EL (cell line): ENCODE measurements around the gene SEMA3D.

ENCODE experiments used
- DNase-seq: peaks from one replicate; pipeline ENCODE4 v3.0.0-alpha.2; 2016

SEMA3D gene

DNA sequence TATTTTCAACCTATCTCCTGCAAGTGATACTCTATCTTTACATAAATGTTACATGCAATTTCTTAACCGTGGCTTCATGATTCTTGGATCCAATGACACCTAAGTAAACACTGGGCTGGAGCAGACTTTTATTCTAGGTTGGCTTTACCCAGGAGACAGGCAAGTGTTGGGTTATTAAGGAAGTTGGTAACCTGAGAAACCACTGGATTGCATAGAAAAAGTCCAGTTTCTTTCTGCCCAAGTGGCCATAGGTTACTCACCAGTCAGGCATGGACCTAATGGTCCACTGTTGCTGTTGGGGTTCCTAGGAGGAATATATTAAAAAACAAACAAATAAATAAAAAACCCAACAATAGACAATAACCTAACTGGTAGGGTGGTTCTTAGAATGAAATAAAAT, 112.8 kb downstream of the SEMA3D start:
- no peak for DNase-seq

DNA sequence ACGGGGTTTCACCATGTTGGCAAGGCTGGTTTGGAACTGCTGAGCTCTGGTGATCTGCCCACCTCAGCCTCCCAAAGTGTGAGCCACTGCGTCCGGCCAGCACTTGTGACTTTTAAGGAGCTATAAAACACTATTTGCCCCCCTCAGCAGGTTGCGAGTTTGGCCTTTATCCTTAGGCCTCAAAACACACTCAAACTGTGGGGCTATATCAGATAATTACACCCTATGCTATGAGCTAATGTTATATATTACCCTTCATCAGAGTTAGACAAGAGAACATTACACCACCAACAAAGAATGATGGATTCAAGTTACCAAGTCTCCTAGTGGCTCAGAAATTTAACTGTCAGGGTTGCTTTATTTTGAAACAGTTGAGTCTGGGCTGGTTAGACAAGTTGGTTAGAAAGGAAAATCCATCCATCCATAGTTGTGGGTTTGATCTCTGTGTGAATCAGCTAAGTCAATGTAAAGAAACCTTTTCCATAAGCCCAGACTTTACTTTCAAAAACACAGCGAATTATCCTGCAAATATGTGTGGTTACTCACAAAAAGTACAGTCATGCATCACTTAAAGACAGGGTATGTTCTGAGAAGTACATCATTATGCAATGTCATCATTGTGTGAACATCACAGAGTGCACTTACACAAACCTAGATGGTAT, 115.8 kb downstream of the SEMA3D start:
- DNase-seq, result peak; percentile 27

DNA sequence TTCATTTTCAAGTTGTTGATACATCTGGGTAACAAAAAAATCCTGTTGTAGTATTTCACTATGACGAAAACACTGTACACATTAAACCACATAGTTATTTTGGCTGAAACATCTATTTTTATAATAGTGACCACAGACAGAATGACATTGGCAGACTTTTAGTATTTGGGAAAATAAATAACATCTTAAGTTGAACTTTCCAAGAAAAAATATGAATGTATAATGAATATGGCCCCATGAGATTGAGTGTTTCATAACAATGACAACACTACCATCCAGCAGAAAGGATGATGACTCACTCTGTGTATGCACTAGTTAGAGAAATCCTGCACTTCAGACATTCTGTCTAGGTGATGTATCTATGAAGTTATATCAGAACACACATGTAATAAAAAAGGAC, 118.1 kb downstream of the SEMA3D start:
- DNase-seq, result peak; percentile 58

DNA sequence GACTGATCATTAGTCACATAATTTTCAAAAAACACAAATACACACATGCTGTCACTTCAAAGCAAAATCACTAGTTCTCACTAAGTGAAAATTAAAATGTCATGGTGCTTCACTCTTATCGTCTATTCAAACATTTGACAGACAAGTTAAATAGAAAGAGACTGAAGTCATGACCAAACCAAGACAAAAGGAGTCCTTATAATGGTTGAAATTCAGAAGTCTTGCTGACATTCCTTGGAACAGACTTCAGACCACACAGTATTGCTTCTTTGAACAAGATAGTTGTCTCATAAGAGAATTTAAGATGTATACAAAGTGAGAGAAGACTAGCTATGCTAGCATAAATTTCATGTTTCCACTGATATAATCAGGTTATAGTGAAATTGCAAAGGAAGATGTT, 119.5 kb downstream of the SEMA3D start:
- no peak for DNase-seq

DNA sequence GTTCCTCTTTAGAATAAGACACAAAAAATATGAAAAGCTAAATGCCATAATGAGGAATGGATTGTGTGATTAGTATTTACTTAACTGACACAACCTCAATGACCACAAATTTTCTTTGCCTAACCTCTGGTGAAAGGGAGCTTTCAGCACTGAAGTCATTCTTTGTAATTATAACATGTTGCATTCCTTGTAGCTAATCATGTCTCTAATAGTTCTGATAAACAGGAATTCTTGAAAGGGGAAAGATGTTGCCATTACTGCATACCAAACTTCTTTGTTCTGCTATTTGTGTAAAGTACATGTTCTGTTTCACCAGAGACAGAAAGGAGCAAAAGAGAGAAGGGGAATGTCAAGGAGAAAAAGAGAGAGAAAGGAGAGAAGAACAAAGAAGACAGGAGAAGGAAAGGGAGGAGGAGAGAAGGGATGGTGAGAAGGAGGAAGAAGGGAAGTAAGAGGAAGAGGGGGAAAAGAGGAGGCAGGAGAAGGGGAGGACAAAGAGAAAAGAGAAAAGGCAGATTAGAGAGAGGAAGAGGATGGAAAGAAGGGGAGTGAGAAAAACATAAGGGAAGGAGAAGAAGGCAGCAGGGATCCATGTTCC, 120.9 kb downstream of the SEMA3D start:
- DNase-seq, result no peak

DNA sequence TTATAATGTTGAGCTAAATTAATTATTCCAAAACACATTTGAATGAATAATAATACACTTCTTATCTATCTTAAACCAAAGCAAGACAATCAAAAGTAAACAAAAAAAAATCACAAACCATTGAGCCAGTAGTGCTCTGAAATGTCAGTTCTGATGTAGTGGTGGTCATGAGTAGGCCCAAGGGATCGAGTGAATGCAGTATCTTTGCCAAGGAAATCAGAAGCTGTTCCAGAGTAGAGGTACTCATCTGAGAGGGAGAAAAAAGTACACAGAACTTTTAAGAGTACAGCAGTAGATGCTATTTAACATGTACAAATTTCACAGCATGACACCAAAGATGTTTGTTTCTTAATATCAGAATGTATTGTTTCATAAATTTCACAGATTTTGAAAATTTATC, 121.5 kb downstream of the SEMA3D start:
- DNase-seq, result no peak

DNA sequence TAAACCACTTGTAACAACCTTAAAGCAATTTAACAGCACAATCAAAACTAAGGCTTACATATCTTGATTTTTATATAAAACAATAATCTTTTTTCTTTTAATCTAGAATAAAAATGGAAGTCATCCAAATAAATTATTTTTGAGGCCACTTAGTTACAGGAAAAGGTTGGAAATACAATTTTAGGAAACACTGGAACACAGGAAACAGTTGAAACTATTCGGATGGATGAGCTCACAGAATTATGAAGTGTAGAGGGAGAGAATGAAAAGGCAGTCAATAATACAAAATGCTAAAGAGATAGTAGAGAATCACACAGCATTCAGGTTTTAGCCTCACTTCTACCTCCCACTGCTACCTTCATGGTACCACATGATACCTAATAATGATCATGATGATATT, 124.2 kb downstream of the SEMA3D start:
- DNase-seq, result no peak

DNA sequence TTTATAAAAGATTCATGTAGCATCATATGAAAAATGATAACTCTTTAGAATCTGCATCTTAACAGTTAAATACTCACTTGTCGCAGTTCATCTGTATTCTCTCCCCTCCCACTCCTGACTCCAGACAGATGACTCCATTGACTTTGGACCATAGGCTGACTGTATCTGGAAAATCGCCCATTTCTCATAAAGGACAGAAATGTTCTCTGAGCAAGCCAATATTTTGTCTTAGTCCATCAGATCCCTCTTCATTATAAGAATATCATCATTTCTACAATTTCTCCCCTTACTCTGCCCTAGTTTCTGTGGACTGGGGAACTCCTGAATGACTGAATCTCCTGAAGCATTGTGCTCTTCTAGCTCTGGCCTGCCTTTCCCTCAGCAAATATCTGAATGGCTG, 125.4 kb downstream of the SEMA3D start:
- no peak for DNase-seq

DNA sequence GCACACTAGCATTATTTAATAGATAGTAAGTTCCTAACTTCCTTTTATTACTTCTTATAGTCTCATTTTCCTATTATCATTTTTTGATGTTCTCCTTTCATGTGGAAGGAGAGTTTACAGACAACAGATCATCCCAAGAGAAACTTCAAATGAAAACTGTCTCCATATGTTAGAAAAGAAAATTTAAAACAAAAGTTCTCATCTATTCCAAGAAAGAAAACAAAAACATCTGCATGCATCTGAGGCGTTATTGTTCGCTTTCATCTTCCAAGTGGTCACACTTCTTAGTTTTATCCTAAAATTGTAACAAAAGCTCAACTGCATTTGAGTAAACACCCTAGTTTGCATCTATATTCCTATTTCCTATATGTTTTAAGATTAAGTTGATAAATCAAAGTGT, 126.2 kb downstream of the SEMA3D start:
- no peak for DNase-seq

DNA sequence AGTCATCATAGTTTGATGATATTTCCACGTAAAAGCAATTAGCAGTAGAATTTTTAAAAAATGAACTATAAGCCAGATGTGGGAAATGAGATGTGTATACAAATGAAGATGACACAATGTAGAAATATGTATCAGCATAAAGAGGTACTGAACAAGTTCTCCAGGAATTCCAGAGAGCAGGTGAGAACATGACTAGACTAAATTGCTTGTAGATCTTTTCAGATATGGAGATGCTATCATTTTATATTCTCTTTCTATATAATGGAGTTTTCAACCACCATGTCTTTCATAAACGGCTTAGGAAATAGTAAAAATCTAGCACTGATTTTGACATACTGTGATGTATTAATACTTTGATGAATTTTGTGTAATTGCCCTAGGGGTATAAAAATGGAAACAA, 130.9 kb downstream of the SEMA3D start:
- no peak for DNase-seq

DNA sequence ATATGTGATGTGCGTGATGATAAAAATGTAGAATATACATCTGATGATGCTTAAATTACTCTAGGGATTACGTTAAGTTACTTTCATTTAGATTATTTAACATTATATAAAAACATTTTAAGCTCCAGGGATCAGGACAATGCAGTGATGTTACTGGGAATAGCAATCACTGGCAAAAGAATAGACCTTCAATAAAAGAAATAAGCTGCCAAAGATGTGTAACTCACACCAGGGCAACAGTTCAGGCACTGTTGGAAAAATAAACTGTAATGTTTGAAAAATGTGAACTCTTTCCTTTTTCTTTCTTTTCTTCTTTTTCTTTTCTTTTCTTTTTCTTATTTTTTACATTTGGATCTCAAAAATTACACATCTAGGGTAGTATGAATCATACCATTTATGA, 131.7 kb downstream of the SEMA3D start:
- DNase-seq, result no peak

DNA sequence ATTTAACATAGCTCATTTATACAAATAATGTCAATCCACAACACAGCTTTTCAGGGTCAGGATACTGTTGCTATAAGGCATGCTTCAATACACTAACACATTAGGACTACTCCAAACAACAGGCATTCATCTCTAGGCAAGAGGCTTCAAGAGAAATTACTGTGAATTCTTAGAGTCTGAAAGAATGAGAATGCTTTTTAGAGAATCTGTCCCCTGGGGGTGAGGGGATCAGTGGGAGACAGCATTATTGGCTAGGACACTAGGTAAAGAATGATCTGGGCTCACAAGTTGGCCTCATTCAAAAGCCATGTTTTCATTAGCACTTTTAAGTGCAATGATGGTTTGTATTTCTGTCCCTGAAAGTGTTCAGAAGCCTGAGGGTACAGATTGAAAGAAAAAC, 132.6 kb downstream of the SEMA3D start:
- DNase-seq, result no peak

DNA sequence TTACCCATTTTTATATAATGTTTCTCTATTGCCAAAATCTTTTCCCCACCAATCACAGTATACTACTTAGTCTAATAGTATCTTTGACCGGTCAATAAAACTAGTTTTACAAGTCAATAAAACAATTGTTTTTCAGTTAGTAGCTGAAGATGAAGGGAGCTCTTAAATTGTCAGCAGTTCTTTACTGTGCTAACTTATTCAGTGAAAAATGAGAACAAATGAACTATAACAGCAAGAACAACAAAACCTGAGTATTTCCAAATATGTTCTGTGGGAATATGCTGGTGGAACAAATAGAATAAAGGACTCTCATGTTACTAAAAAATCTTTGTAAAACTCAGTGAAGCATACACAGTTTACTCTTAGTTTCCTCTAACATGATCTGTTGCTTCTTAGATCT, 134.0 kb downstream of the SEMA3D start:
- DNase-seq, result no peak

DNA sequence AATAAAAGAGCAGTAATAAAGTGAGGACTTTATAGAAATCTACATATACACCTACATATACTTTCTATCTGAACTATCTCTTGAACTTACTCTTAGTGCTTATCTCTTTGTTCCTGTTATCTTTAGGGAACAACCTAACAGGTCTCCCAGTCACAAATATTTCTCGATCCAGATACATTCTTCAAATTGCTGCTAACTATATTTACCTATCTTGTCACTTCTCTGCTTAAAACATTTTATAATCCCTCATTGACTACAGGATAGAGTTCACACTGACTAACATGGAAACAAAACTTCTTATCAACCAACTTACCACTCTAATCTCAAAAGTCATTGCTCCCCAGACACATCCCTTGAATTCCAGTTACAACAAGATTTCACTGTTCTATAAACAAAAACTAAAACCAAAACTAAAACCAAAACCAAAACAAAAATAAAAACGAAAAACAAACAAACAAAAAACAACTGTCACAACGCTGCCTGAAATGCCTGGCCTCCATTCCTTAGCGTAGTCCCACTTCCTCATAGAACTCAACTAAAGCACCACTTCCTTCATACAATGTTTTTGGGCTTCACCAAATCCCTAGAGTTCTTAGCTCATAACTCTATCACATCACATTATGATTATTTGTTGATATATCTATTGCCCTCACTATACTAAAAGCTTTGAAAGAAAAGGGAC, 134.7 kb downstream of the SEMA3D start:
- DNase-seq, result no peak

DNA sequence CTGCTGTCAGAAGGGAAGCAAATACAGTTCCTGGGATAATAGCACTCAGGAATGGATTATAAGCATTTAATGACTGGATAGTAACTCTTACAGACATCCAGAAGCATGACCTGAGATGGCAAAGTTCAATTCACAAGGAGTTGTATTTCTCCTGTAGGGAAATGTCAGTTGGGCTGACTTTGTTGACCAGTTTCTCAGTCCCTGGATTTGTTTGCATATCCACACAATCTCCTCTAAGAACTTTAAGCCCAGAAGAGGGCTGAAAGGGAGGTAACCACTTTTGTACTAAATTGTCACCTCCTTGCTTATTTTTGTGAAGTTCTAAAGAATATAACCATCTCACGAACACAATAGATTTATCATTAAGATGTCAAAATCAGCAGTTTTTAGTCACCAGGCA, 140.3 kb downstream of the SEMA3D start:
- DNase-seq, result no peak

DNA sequence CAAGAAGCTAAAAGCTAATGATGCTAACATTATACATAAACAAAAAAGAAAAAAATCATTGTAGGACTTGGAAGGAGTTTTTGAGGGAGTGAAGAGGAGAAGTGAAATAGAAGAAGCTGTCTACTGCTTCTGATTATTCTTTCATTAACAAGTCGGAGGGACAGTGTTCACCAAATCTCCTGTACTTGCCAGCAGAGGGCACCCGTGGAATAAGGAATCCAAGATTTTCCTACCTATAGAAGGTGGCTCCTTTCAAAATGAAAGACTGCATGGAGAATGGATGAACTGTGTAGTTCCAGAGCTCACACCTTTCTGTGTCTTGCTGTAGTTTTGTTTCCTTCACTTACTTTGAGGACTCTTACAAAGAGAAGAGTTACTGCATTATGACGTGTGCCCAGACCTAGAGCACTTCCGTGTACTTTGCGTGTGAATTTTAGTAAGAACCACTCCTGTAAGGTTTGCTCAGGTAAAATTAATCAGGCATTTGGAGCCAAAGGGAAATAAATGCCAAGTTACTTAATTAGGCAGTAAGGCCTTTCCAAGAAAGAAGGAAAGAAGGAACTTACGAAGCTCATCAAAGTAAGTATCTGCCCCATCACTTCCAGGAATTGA, 145.1 kb downstream of the SEMA3D start:
- DNase-seq, result peak; percentile 72

DNA sequence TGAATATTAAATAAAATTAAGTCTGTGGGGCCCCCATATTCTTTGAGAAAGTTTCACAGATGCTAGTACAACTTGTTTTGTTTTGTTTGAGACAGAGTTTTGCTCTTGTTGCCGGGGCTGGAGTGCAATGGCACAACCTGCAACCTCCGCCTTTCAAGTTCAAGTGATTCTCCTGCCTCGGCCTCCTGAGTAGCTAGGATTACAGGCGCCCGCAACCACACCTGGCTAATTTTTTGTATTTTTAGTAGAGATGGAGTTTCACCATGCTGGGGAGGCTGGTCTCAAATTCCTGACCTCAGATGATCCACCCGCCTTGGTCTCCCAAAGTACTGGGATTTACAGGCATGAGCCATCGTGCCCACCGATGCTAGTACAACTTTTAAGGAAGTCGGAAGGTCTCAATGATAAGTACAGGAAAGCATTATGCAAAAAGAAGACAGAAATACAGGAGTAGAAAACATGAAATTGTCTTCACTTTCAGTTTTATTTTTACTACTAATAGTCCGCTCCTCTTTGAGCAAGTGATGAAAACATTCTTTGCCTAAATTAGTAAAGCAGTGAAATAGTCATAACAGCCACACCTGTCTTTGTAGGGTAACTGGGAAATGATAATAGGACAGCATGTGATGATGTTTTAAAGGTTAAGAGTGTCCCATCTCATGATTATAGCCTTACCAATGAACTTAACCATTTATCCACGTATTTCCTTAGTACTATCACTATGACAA, 147.5 kb downstream of the SEMA3D start:
- no peak for DNase-seq

DNA sequence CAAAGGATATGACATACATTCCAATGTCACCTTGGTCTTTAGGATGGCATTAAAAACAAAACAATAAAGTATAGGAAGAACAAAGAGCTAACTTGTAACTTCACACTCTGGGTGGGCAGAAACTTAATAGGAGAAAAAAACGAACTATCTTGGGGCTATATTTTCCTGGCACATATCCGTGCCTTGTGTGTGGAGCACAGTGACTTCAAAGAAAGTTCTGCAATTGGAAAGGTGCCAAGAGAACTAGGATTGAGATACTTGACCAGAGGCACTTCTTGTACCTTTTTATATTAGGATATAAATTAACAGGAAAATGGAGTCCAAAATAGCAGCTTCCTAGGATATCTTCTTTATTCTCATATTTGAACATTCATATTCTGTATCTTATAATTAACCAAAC, 148.4 kb downstream of the SEMA3D start:
- DNase-seq, result no peak

DNA sequence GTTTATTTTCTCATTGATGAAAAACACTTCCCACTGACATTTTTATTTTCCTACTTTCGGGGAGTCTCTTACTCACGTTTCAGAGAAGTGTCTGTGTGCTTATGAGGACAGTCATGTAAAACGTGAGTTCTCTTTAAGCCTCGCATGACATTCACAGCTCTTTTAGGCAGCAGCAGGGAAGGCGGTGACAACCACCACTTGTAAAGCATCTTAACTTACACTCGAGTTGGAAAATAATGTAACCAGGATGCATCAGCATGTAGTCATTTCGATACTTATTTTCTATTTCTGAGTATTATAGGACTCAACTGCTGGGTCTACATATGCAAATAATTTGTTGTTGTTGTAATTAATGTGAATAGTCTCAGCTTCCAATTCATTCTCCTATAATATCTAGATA, 153.6 kb downstream of the SEMA3D start:
- no peak for DNase-seq

DNA sequence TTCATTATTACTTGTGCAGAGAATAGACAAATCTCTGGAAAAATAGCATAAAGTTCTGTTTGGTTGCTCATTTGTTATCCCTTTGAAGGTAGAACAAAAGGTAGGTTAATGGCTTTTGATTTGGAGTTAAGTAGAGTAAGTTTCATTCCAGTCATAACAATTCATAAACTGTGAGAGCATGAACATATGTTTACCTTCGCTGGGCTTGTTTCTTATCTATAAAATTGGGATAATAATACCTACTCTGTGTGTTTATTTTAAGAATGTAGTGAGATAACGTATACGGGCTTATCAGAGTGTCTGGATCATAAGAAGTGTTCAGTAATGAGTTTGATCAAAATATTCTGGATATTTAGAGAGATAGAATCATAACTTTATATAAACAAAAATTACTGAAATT, 155.4 kb downstream of the SEMA3D start:
- DNase-seq, result no peak

DNA sequence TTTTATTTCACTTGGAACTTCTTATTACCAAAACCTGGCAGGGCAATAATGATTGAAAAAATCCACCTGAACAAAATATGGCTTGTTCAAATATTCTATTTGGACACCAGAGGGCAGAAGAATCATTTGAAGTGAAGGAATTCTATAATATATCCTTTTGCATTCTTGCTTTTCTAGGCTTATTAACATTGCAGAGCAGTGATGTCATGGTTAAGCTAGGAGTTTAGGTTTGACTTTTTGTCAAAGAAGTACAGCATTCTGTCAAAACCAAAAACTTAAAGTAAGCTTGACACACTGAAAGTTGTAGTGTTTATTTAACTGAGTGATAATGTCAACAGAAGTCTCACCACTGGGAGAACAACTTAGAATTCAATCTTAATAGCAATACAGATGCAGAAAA, 156.0 kb downstream of the SEMA3D start:
- peak; percentile 73 for DNase-seq

DNA sequence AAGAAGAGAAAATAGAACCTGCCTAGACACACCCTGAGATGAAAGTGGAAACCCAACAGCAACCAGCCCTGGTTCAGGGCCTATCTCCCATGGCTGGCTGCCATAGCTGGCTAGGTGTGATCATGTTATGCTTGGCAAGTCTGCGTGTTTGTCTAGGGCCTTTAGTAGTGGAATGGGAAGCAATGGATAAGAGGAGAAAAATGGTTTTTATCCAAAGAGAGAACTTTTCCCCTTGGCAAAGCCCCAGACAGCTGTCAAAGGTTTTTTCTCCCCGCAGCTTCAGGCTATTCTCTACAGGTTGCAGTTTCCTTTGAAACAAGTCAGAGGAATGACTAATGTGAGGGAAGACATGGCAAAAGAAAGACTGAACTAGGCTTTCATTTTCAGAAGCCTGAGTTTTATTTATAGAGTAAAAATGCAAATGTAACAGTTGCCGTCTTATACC, 161.5 kb downstream of the SEMA3D start:
- no peak for DNase-seq

DNA sequence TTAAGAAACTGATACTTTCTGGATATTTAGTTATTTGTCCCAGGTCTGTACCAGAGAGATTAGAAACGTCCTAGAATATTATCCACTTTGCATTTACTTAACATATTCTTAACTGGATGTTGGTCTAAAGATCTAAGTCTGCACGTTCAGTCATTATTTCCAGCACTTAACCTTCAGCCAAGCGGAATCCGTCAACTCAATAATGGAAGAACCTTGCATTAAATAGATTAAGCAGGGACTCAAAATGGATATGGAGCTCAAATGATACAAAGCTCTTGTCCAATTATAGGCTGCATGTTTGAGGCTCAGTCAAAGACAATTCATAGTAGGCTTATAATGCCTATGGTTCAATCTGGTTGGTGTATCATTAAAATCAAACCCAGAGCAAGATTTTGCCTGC, 162.9 kb downstream of the SEMA3D start:
- DNase-seq, result no peak
